K562 (cell line): Measurements from ENCODE around the gene UBR3. TPM values are rescaled to one million over a fixed set of nuclear protein-coding genes. Genes with fewer than 3 reads are reported as not detected.

Source experiments
- DPF2 ChIP-seq: fragments of 450-650 bp; IDR thresholded peaks from 2 replicates; pipeline ENCODE4 v1.6.1; 2016
- EP400 ChIP-seq: fragments of 450-650 bp; IDR thresholded peaks from 2 replicates; pipeline ENCODE4 v1.6.1; 2017; ENCODE audit warnings: antibody characterized with exemption, mild to moderate bottlenecking, moderate library complexity
- GABPA ChIP-seq: fragments of 200-800 bp; sonication (Bioruptor generic); conservative IDR thresholded peaks from 2 replicates; pipeline ENCODE4 v1.6.1; 2016; ENCODE audit warnings: low read depth, missing genetic modification characterization, missing compliant biosample characterization
- HMG20A ChIP-seq: fragments of 450-650 bp; formaldehyde crosslinking; conservative IDR thresholded peaks from 2 replicates; pipeline ENCODE4 v1.4.0; 2020; ENCODE audit warnings: mild to moderate bottlenecking, mixed read lengths
- MXI1 ChIP-seq: IDR thresholded peaks from 2 replicates; pipeline ENCODE4 v1.6.1; 2011; ENCODE audit warnings: low read depth, mild to moderate bottlenecking, improper control_type of control experiment, low read length
- NCOR1 ChIP-seq: fragments of 450-650 bp; IDR thresholded peaks from 2 replicates; pipeline ENCODE4 v1.6.1; 2016; ENCODE audit warnings: mild to moderate bottlenecking, moderate library complexity
- NELFE ChIP-seq: IDR thresholded peaks from 2 replicates; pipeline ENCODE4 v1.6.1; 2011; ENCODE audit warnings: mild to moderate bottlenecking; ENCODE audit not compliant: insufficient read depth, insufficient read length
- NEUROD1 ChIP-seq: fragments of 150-350 bp; IDR thresholded peaks from 2 replicates; pipeline ENCODE4 v1.6.1; 2014; ENCODE audit warnings: borderline replicate concordance, low read length, low read depth; ENCODE audit not compliant: partially characterized antibody
- PPARD ChIP-seq: fragments of 250-450 bp; sonication (Bioruptor Pico); IDR thresholded peaks from 2 replicates; pipeline ENCODE4 v1.8.0; 2022; ENCODE audit warnings: inconsistent platforms, mild to moderate bottlenecking, moderate library complexity
- RFX7 ChIP-seq: fragments of 250-450 bp; sonication (Bioruptor Pico); IDR thresholded peaks from 2 replicates; pipeline ENCODE4 v1.5.1; 2021; ENCODE audit warnings: mild to moderate bottlenecking
- SETDB1 ChIP-seq: IDR thresholded peaks from one replicate; pipeline ENCODE4 v1.6.1; 2012; ENCODE audit warnings: low read length, control low read depth, inconsistent platforms
- SRSF3 ChIP-seq: fragments of 200-400 bp; formaldehyde crosslinking; IDR thresholded peaks from 2 replicates; pipeline ENCODE4 v1.6.1; 2016; ENCODE audit warnings: mild to moderate bottlenecking, low read length, moderate library complexity; ENCODE audit not compliant: insufficient read depth
- THRAP3 ChIP-seq: fragments of 450-650 bp; IDR thresholded peaks from 2 replicates; pipeline ENCODE4 v1.6.1; 2016; ENCODE audit warnings: mild to moderate bottlenecking, inconsistent platforms, borderline replicate concordance
- ZC3H11A ChIP-seq: IDR thresholded peaks from 2 replicates; pipeline ENCODE4 v1.6.1; 2012; ENCODE audit warnings: low read depth, low read length, improper control_type of control experiment
- ZNF143 ChIP-seq: sonication (generic); formaldehyde crosslinking; IDR thresholded peaks from 2 replicates; pipeline ENCODE4 v1.9.0; 2022; ENCODE audit warnings: mild to moderate bottlenecking, missing genetic modification reagents
- ZNF239 ChIP-seq: fragments of 250-450 bp; sonication (Bioruptor Pico); IDR thresholded peaks from 2 replicates; pipeline ENCODE4 v1.4.0; 2020; ENCODE audit warnings: mild to moderate bottlenecking
- ZNF644 ChIP-seq: fragments of 200-800 bp; sonication (Bioruptor generic); IDR thresholded peaks from 2 replicates; pipeline ENCODE4 v1.6.1; 2016; ENCODE audit warnings: low read depth, missing genetic modification characterization, missing compliant biosample characterization
- ZNF79 ChIP-seq: fragments of 250-450 bp; sonication (Bioruptor Pico); IDR thresholded peaks from 2 replicates; pipeline ENCODE4 v1.4.0; 2020; ENCODE audit warnings: low read depth, mild to moderate bottlenecking, moderate library complexity
- polyA plus RNA-seq, 8 experiments: library from polyadenylated mRNA; depleted of rRNA in 4 of 8; stranded (reverse) in 5 of 8; unstranded in 3 of 8; fragments of >200 nt; fragmentation: Nextera tagmentation in 2 of 8; fragmentation: Illumina TruSeq in 1 of 8; extraction: Ambion mirVana in 2 of 8; extraction: Trizol in 1 of 8; gene quantifications; 2 replicates each; pipeline versions ENCODE4 v1.2.1 to v1.2.3, GENCODE V29; 2011 to 2014; ENCODE audit warnings: inconsistent platforms in 1 of 8, missing spikeins in 1 of 8
- total RNA-seq, 7 experiments: library from RNA; depleted of rRNA in 6 of 7; stranded (reverse); fragments of >200 nt in 6 of 7; fragmentation: Illumina TruSeq in 2 of 7; extraction: Trizol in 2 of 7; gene quantifications; 2 replicates each; pipeline versions ENCODE4 v1.2.1 to v1.2.3, GENCODE V29; 2011 to 2021; ENCODE audit warnings: low replicate concordance in 1 of 7
- TF ChIP-seq, protein P1 (sequence below): sonication (generic); formaldehyde crosslinking; IDR thresholded peaks from 2 replicates; pipeline ENCODE4 v1.8.1; 2022; ENCODE audit warnings: missing genetic modification reagents
- TF ChIP-seq, protein P2 (sequence below): sonication (generic); formaldehyde crosslinking; IDR thresholded peaks from 2 replicates; pipeline ENCODE4 v1.8.0; 2022; ENCODE audit warnings: mild to moderate bottlenecking, missing genetic modification reagents, borderline replicate concordance
- TF ChIP-seq, protein P3 (sequence below), 2 experiments: fragments of 450-650 bp; conservative IDR thresholded peaks; 2 replicates each; pipeline ENCODE4 v1.6.1; 2017; ENCODE audit warnings: mild to moderate bottlenecking in 2 of 2, moderate library complexity in 2 of 2
- TF ChIP-seq, protein P4 (sequence below): fragments of 450-650 bp; formaldehyde crosslinking; IDR thresholded peaks from 2 replicates; pipeline ENCODE4 v1.4.0; 2020; ENCODE audit warnings: mild to moderate bottlenecking, moderate library complexity

UBR3 gene
- total and polyA plus RNA-seq, 9 of the 15 experiments (the other 6 are each of a cell fraction or from before 2014, with no cell fraction given) = 14.4 to 63.5 (median 40.4) TPM

DNA sequence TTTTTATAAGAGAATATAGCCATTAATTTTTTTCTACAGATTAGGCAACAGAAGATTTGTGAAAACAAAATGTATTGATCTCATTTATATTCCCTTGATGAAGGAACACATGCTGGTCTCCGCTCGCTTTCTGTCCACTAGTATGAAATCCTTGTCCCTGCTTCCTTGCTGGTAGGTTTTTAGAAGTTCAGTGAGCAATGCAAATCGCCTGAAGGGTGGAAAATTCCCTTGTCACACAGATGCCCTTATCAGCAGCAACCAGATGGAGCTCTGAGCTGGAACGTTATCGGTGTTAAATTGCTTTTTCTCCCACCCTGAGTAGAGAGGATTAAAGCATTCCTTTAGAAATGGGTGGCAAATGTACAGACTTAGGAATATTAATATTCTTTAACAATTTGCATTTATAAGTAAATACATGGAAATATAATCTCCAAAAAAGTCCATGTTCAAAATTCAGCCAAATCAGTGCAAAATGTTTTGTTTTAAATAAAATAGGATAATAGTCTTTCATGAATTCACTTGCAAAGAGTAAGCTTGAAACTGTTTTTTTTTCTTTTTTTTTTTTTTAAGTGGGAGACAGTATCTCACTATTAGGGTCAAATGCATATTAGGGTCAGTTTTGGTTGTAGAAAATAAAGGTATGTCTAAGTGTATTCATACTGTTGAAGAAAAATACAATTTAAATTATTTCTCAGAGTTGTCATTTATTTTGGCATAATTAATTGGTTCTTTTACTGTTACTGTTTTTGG is 186.7 kb downstream of the UBR3 start (continued):
- TF ChIP-seq GABPA (tag) = peak; percentile 56
- TF ChIP-seq, protein P1, sequence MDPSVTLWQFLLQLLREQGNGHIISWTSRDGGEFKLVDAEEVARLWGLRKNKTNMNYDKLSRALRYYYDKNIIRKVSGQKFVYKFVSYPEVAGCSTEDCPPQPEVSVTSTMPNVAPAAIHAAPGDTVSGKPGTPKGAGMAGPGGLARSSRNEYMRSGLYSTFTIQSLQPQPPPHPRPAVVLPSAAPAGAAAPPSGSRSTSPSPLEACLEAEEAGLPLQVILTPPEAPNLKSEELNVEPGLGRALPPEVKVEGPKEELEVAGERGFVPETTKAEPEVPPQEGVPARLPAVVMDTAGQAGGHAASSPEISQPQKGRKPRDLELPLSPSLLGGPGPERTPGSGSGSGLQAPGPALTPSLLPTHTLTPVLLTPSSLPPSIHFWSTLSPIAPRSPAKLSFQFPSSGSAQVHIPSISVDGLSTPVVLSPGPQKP = no peak
- 0 out of 2 replicates have a peak, but pooled peaks have one; percentile 47 for TF ChIP-seq HMG20A (CRISPR knock-in tag)
- TF ChIP-seq NELFE = no peak
- TF ChIP-seq, protein P2, sequence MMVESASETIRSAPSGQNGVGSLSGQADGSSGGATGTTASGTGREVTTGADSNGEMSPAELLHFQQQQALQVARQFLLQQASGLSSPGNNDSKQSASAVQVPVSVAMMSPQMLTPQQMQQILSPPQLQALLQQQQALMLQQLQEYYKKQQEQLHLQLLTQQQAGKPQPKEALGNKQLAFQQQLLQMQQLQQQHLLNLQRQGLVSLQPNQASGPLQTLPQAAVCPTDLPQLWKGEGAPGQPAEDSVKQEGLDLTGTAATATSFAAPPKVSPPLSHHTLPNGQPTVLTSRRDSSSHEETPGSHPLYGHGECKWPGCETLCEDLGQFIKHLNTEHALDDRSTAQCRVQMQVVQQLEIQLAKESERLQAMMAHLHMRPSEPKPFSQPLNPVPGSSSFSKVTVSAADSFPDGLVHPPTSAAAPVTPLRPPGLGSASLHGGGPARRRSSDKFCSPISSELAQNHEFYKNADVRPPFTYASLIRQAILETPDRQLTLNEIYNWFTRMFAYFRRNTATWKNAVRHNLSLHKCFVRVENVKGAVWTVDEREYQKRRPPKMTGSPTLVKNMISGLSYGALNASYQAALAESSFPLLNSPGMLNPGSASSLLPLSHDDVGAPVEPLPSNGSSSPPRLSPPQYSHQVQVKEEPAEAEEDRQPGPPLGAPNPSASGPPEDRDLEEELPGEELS = no peak
- peak; percentile 94 for TF ChIP-seq NEUROD1
- no peak for TF ChIP-seq SRSF3
- no peak for TF ChIP-seq ZC3H11A
- TF ChIP-seq EP400 = peak; percentile 60
- TF ChIP-seq, protein P3, sequence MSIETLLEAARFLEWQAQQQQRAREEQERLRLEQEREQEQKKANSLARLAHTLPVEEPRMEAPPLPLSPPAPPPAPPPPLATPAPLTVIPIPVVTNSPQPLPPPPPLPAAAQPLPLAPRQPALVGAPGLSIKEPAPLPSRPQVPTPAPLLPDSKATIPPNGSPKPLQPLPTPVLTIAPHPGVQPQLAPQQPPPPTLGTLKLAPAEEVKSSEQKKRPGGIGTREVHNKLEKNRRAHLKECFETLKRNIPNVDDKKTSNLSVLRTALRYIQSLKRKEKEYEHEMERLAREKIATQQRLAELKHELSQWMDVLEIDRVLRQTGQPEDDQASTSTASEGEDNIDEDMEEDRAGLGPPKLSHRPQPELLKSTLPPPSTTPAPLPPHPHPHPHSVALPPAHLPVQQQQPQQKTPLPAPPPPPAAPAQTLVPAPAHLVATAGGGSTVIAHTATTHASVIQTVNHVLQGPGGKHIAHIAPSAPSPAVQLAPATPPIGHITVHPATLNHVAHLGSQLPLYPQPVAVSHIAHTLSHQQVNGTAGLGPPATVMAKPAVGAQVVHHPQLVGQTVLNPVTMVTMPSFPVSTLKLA (conservative IDR thresholded peaks at IDR 0.05) = peak in 1 of 2 experiments; percentile 56; a peak in 2 of 4 replicates
- peak; percentile 100 for TF ChIP-seq DPF2
- TF ChIP-seq ZNF644 (tag) = peak; percentile 88
- TF ChIP-seq, protein P4, sequence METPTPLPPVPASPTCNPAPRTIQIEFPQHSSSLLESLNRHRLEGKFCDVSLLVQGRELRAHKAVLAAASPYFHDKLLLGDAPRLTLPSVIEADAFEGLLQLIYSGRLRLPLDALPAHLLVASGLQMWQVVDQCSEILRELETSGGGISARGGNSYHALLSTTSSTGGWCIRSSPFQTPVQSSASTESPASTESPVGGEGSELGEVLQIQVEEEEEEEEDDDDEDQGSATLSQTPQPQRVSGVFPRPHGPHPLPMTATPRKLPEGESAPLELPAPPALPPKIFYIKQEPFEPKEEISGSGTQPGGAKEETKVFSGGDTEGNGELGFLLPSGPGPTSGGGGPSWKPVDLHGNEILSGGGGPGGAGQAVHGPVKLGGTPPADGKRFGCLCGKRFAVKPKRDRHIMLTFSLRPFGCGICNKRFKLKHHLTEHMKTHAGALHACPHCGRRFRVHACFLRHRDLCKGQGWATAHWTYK = peak; percentile 90; the same call in 1 of the 2 replicates
- no peak for TF ChIP-seq THRAP3
- TF ChIP-seq PPARD (CRISPR knock-in tag) = no peak
- TF ChIP-seq SETDB1 = no peak
- TF ChIP-seq ZNF239 (CRISPR knock-in tag) = no peak
- no peak for TF ChIP-seq RFX7
- TF ChIP-seq ZNF143 = no peak
- no peak; the same call in 1 of the 2 replicates for TF ChIP-seq MXI1
- TF ChIP-seq NCOR1 = peak; percentile 95
- no peak for TF ChIP-seq ZNF79 (CRISPR knock-in tag)
